CD4-positive, alpha-beta T cell treated with Interleukin-6 for 4 hours (primary cell): ENCODE results near the gene VEPH1.

Experiments used
- DNase-seq: peaks from one replicate; pipeline ENCODE4 v3.0.0-alpha.2; 2020; ENCODE audit warnings: mixed read lengths

Gene VEPH1

GRCh38 chr3:157502916-157503595 lies at the start of gene VEPH1:
VEPH1 (minus strand) TSS chr3:157503416; CDS start chr3:157495349, 8,067 bp downstream.
- no peak for DNase-seq

GRCh38 chr3:157551961-157552360 lies 48.7 kb upstream of the VEPH1 start:
- DNase-seq = no peak

- no peak for DNase-seq
Measured at GRCh38 chr3:157549498-157549897, 46.3 kb upstream of the VEPH1 start.

GRCh38 chr3:157544501-157545130 lies 41.4 kb upstream of the VEPH1 start:
- DNase-seq = no peak

GRCh38 chr3:157543501-157544035 lies 40.4 kb upstream of the VEPH1 start:
- no peak for DNase-seq

- DNase-seq = no peak
Measured at GRCh38 chr3:157542711-157543500, 39.7 kb upstream of the VEPH1 start.

GRCh38 chr3:157541506-157542236 lies 38.5 kb upstream of the VEPH1 start:
- DNase-seq = no peak

GRCh38 chr3:157540656-157541055 lies 37.4 kb upstream of the VEPH1 start:
- DNase-seq = no peak

GRCh38 chr3:157535667-157536066 lies 32.5 kb upstream of the VEPH1 start:
- DNase-seq = no peak

GRCh38 chr3:157534725-157535161 lies 31.5 kb upstream of the VEPH1 start:
- no peak for DNase-seq

GRCh38 chr3:157533298-157534070 lies 30.3 kb upstream of the VEPH1 start:
- no peak for DNase-seq

- DNase-seq = no peak
Measured at GRCh38 chr3:157532529-157533297, 29.5 kb upstream of the VEPH1 start.

GRCh38 chr3:157531771-157532170 lies 28.6 kb upstream of the VEPH1 start:
- DNase-seq = no peak

GRCh38 chr3:157531301-157531660 lies 28.1 kb upstream of the VEPH1 start:
- no peak for DNase-seq

GRCh38 chr3:157530637-157531300 lies 27.6 kb upstream of the VEPH1 start:
- DNase-seq = no peak

GRCh38 chr3:157529751-157530150 lies 26.5 kb upstream of the VEPH1 start:
- DNase-seq = no peak

GRCh38 chr3:157529085-157529484 lies 25.9 kb upstream of the VEPH1 start:
- DNase-seq = no peak

- DNase-seq = no peak
Measured at GRCh38 chr3:157527131-157527881, 24.1 kb upstream of the VEPH1 start.

GRCh38 chr3:157526036-157526435 lies 22.8 kb upstream of the VEPH1 start:
- DNase-seq = no peak

GRCh38 chr3:157523814-157524213 lies 20.6 kb upstream of the VEPH1 start:
- DNase-seq = no peak
